ENCODE data around the gene DUOX2. TPM values are rescaled to one million over a fixed set of nuclear protein-coding genes. Genes with fewer than 3 reads are reported as not detected.

The DUOX2 gene
- total RNA-seq, 1 experiment from 2014 or later: 0.44 TPM

GRCh38 chr15:45100884-45101625, 12.9 kb downstream of the DUOX2 start (continued):
- no peak for TF ChIP-seq YY1 (IDR thresholded peaks at IDR 0.05; ENCODE audit: extremely low read depth, insufficient replicate concordance, low read depth, low read length)
- no peak for TF ChIP-seq ELF1 (IDR thresholded peaks at IDR 0.05; ENCODE audit: borderline replicate concordance, low read depth)

GRCh38 chr15:45099549-45100165, 14.3 kb downstream of the DUOX2 start:
- TF ChIP-seq TCF7L2 (IDR thresholded peaks at IDR 0.05; ENCODE audit: borderline replicate concordance, extremely low read depth, insufficient read depth, insufficient read length) (no peak), SP1 (IDR thresholded peaks at IDR 0.05; ENCODE audit: low read depth) (no peak), EZH2phosphoT487 (IDR thresholded peaks at IDR 0.05; ENCODE audit: borderline replicate concordance) (no peak), EGR1 (IDR thresholded peaks at IDR 0.05; ENCODE audit: low read depth) (no peak), ZFX (IDR thresholded peaks at IDR 0.05) (no peak), CTCF (IDR thresholded peaks at IDR 0.05 in 2 of 3, conservative IDR thresholded peaks at IDR 0.05 in 1 of 3; ENCODE audit: borderline replicate concordance in 1 of 3, insufficient read depth in 1 of 3, low read depth in 2 of 3, low read length in 2 of 3) (no peak), ZNF274 (IDR thresholded peaks at IDR 0.05; ENCODE audit: low read depth, low read length) (no peak), JUND (IDR thresholded peaks at IDR 0.05) (no peak), YY1 (IDR thresholded peaks at IDR 0.05; ENCODE audit: extremely low read depth, insufficient replicate concordance, low read depth, low read length) (no peak), POLR2A (IDR thresholded peaks at IDR 0.05; ENCODE audit: borderline replicate concordance, extremely low read depth, insufficient read depth, insufficient read length) (no peak), CEBPB (IDR thresholded peaks at IDR 0.05; ENCODE audit: low read depth) (no peak), SIN3A (IDR thresholded peaks at IDR 0.05; ENCODE audit: low read depth) (no peak), RAD21 (IDR thresholded peaks at IDR 0.05; ENCODE audit: low read depth) (no peak), FOSL1 (IDR thresholded peaks at IDR 0.05; ENCODE audit: low read depth) (no peak), ELF1 (IDR thresholded peaks at IDR 0.05; ENCODE audit: borderline replicate concordance, low read depth) (no peak), POLR2AphosphoS5 (IDR thresholded peaks at IDR 0.05; ENCODE audit: low read depth, low read length) (no peak), SRF (IDR thresholded peaks at IDR 0.05; ENCODE audit: low read depth) (no peak)
- TF ChIP-seq, protein P1, sequence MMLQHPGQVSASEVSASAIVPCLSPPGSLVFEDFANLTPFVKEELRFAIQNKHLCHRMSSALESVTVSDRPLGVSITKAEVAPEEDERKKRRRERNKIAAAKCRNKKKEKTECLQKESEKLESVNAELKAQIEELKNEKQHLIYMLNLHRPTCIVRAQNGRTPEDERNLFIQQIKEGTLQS (IDR thresholded peaks at IDR 0.05): no peak
- TF ChIP-seq, protein P2, sequence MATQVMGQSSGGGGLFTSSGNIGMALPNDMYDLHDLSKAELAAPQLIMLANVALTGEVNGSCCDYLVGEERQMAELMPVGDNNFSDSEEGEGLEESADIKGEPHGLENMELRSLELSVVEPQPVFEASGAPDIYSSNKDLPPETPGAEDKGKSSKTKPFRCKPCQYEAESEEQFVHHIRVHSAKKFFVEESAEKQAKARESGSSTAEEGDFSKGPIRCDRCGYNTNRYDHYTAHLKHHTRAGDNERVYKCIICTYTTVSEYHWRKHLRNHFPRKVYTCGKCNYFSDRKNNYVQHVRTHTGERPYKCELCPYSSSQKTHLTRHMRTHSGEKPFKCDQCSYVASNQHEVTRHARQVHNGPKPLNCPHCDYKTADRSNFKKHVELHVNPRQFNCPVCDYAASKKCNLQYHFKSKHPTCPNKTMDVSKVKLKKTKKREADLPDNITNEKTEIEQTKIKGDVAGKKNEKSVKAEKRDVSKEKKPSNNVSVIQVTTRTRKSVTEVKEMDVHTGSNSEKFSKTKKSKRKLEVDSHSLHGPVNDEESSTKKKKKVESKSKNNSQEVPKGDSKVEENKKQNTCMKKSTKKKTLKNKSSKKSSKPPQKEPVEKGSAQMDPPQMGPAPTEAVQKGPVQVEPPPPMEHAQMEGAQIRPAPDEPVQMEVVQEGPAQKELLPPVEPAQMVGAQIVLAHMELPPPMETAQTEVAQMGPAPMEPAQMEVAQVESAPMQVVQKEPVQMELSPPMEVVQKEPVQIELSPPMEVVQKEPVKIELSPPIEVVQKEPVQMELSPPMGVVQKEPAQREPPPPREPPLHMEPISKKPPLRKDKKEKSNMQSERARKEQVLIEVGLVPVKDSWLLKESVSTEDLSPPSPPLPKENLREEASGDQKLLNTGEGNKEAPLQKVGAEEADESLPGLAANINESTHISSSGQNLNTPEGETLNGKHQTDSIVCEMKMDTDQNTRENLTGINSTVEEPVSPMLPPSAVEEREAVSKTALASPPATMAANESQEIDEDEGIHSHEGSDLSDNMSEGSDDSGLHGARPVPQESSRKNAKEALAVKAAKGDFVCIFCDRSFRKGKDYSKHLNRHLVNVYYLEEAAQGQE (IDR thresholded peaks at IDR 0.05; ENCODE audit: low read depth): no peak
- TF ChIP-seq, protein P3, sequence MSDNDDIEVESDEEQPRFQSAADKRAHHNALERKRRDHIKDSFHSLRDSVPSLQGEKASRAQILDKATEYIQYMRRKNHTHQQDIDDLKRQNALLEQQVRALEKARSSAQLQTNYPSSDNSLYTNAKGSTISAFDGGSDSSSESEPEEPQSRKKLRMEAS (IDR thresholded peaks at IDR 0.05): no peak
- no peak for DNase-seq (ENCODE audit: low read depth, low spot score)
- H3K79me2 ChIP-seq (ENCODE audit: insufficient read depth, low read length): no peaks in the 10 kb centered on the region
- no peaks in the 10 kb centered on the region for H4K20me1 ChIP-seq (ENCODE audit: insufficient read depth)
- H3K4me3 ChIP-seq (replicated peaks in 1 of 2; ENCODE audit: low read depth in 1 of 2, low read length in 2 of 2): no peak overlapping the region
- no peaks in the 10 kb centered on the region for H3K4me1 ChIP-seq (ENCODE audit: control insufficient read depth in 1 of 2, insufficient read depth in 2 of 2, low read length in 2 of 2)
- ChIA-PET POLR2A (no interaction called here), RAD21 (ENCODE audit: low non-redundant PET in 1 of 2, low total read pairs in 2 of 2, uncharacterized antibody in 2 of 2, unreplicated experiment in 2 of 2) (no interaction called here), CTCF (no interaction called here)
- no peak overlapping the region for H3K27ac ChIP-seq (ENCODE audit: low read depth, low read length)
- H3K27me3 ChIP-seq (ENCODE audit: insufficient read depth, low read length): no peaks in the 10 kb centered on the region
- no peak overlapping the region for H3K9ac ChIP-seq (ENCODE audit: low read length)
- H3K36me3 ChIP-seq (ENCODE audit: control insufficient read depth in 1 of 2, insufficient read depth in 2 of 2, low read length in 2 of 2): no peaks in the 10 kb centered on the region
- ATAC-seq: no peak
- H2AFZ ChIP-seq (ENCODE audit: low read depth, low read length, poor library complexity, severe bottlenecking): no peak overlapping the region
- intact Hi-C loops (cut with micrococcal nuclease): no loop called here
- no peaks in the 10 kb centered on the region for H3K9me2 ChIP-seq (ENCODE audit: insufficient read depth)
- no peaks in the 10 kb centered on the region for H3K9me3 ChIP-seq (ENCODE audit: control insufficient read depth in 1 of 2, insufficient read depth in 1 of 2, low read depth in 1 of 2, low read length in 2 of 2)
- H3K4me2 ChIP-seq (ENCODE audit: low read length): no peak overlapping the region
- no TSS peak for BruUV-seq (replicated peaks)

Data from HCT116 (cell line).